HG03565 (cell line): ENCODE measurements around the gene ANKAR.
"Not testable (repeated sequence)": the region's sequence is repeated elsewhere in the genome, so short reads cannot be mapped to it uniquely, and the experiment has no call there.

Experiments
- ATAC-seq: cut with Tn5 transposase; IDR thresholded peaks from one replicate; pipeline ENCODE4 v1.9.1; 2021; ENCODE audit warnings: mild to moderate bottlenecking, moderate library complexity; ENCODE audit not compliant: unreplicated experiment

Gene ANKAR

DNA sequence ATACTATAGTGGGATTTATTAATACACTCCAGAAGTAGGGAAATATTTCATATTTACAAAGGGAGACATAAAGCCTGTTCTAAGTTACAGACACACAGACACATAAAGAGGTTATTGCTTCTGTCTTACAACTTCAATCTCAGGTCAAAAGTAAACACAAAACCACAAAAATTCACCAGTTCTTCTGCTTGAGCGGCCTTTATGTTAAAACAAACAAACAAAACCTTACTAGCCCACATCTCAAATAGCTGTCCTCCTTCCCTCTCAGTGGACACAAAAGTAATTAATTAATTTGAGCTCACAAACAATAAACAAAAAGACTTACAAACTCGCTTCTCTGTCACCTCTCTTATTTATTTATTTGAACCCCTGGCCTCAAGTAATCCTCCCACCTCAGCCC lies 14.7 kb upstream of the ANKAR start:
- no peak for ATAC-seq

DNA sequence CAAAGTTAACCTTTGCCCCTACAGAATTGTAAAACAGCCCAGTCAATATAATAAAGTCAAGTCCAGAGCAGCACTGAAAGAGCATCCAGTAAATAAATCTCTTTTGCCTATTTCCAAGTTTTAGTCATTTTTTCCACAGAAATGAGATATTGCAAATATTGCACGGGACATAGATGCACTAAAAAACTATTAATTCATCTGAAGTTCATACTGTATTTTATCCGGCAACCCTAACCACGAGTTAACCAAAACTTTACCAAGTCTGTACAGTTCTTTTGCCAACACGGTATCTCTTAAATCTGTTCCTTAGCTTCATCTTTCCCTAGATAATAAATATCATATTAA lies 13.7 kb upstream of the ANKAR start:
- ATAC-seq = no peak

DNA sequence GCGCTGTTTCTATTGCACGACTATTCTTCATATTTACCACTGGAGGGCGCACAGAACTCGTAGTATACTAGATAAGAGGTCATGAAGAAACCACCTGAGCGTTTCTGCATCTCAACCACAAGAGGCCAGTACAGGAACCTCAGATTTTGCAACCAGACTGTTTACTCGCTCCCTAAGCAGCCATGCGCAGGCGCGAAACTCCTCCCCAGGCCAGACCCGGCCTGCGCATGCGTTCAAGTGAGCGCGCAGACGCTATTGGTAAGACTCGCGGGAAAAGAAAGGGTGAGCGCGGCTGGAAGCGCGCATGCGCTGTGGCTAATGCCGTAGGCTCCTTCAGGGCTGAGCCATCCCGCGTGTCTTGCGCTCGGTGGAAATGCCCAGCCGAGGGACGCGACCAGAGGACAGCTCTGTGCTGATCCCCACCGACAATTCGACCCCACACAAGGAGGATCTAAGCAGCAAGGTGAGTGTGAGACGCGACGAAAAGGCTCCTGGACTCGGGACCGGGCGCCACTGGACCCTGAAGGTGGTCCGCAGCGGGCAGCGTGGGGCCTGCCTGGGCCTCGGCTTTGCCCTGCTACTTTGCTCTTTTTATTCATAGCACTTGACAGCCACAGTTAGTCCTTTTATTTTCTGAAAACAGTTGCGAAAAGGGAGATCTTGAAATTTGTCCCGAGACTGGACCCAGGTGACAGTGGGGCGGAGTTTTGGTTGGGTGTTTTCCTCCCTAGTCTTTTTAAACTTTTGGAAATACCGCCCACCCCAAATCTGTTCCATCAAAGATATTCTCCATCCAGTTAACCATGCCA lies 13.1 kb upstream of the ANKAR start, which contains the start of gene ASNSD1:
TSS of gene ASNSD1 (plus strand) at position 312 of the 809 bp plus-strand sequence. CDS start 4,674 bp downstream, outside the sequence.
- peak; percentile 95 for ATAC-seq

DNA sequence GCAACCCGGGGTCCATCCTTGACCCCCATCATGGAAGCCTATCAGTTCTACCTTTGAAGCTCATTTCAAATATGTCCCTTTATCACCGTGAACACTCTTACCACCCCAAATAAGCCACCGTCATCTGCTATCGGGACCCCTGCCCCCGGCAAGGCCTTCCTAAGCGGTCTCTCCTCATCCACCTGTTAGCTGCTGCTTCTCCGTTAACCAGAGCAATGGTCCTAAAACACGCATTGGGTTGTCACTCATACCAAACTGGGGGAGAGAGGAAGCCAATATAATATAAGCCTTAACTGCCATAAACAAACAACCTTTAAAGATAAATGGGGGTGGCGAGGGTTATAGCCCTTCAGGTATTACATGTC lies 12.5 kb upstream of the ANKAR start:
- ATAC-seq = no peak

DNA sequence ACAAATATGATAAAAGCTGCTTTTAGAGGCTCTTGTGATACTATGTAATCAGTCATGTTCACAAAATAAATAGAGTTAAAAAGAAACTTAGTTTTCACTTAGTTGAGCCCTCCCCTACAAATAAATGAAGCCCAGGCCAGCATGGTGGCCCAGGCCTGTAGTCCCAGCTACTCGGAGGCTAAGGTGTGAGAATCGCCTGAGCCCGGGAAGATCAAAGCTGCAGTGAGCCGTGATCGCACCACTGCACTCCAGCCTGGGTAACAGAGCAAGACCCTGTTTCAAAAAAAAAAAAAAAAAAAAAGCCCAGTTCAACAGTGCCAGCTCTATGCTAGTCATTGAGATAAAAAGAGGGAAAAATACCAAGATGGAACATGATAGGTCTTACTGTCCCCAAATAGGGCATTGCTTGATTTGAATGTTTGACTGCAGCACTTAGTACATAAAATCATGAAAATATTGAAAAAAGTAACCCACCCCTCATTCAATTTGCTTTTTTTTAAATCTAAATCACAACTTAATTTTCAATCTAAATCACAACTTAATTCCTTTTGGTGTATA lies 11.7 kb upstream of the ANKAR start:
- ATAC-seq = no peak

DNA sequence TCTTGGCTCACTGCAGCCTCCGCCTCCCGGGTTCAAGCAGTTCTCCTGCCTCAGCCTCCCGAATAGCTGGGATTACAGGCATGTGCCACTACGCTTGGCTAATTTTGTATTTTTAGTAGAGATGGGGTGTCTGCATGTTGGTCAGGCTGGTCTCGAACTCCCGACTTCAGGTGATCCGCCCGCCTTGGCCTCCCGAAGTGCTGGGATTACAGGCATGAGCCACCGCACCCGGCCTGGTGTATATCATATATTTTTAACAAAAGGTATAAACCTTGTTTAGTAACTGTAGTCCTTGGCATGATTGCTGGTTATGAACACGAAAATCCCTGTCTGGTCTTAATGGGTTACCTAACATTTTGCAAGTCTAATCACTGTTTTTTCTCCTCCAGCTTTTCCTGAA lies 11.2 kb upstream of the ANKAR start:
- ATAC-seq = not testable (repeated sequence)

DNA sequence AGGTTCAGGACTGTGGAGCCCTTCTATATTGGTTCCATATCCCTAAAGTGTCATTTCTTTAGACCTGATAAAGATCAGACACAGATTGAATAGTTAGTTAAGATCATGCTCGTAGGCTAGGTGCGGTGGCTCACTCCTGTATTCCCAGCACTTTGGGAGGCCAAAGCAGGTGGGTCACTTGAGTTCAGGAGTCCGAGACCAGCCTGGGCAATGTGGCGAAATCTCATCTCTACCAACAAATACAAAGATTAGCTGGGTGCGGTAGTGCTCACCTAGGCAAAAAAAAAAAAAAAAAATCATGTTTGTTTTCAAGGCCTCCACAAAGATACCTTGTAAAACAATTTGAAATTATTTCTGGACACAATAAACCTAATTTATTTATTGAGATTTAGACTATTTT lies 4.6 kb upstream of the ANKAR start:
- no peak for ATAC-seq

DNA sequence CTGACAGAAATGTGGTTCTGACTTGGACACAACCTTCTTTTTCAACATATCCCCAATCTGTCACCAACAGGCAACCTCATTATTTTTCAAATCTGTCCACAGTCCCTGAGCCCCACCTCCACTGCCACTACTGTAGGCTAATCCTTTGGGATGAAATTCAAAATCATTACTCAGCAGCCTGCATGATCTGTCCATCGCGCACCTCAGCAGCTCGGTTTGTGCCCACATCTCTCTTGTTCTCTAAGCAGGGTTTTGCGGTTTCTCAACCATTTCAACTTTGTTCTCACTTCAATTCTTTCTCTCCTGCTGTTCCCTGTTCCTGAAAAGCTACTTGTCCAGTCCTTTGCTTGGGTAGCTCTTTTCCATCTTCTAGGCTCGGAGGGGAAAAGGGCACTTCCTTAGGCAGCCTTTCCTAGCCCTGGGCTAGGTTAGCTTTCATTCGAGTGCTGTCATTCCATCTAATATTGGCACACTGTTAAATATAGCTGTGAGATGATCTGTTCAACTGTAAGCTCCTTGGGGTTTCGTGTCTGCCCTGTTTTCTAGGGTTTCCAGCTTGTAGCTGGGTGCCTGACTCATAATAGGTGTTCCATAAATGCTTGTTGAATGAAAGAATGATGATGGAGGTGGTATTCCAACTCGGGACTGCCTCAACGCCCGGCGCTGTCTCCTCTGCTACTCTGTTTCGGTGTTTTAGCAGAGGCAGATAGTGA lies 653 bp upstream of the ANKAR start:
- ATAC-seq = no peak

DNA sequence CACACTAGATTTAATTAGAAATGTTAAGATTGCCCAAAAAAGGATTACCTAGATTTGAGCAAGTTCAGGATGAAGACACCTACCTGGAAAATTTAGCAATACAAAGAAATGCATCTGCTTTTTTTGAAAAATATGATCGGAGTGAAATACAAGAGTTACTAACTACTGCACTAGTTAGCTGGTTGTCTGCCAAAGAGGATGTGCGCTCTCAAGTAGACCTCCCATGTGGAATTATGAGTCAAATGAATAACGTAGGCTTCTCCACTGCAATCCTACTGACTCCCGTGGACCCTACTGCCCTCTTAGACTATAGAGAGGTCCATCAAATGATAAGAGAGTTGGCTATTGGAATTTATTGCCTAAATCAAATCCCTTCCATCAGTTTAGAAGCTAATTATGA lies 2.0 kb downstream of the ANKAR start:
- ATAC-seq = no peak

DNA sequence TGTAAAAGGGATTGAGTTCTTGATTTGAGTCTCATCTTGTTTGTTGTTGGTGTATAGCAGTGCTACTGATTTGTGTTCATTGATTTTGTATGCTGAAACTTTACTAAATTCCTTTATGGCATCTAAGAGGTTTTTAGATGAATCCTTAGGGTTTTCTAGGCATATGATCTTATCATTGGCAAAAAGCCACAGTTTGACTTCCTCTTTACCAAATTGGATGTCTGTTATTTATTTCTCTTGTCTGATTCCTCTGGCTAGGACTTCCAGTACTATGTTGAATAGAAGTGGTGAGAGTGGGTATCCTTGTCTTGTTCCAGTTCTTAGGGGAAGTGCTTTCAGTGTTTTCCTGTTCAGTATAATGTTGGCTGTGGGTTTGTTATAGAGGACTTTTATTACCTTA lies 4.8 kb downstream of the ANKAR start:
- ATAC-seq = no peak

DNA sequence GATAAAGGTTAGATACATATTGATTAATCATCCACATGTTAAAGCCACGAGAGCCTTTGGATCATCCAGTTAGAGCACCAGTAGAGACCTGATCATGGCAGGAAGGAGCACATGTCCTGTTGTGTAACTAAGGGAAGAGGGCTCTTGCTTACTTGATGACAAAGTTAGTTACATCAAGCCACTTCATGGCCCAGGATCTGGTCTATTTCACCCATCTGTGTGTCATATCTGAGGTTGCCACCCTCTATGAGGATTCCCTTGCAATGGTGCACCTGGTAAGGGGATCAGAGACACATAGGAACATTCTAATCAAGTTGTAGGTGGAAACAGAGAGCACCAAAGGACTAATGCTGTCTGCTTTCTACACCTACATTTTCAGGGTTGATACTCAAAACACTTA lies 6.7 kb downstream of the ANKAR start:
- no peak for ATAC-seq

DNA sequence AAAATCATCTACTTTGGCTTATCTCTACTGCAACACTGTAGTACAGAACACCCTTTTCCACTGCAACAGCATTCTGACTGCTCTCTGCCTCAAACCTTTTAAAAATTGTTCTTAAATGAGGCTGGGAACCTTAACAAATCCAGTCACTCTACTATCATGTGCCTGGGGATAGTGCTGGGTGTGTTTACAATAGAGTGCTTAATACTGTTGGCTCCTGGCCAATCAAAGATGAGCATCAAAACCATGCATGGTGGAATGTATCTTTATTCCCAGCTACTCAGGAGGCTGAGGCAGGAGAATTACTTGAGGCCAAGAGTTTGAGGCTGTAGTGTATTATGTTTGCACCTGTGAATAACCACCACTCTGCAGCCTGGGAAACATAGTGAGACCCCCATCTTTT lies 7.4 kb downstream of the ANKAR start:
- ATAC-seq = no peak

DNA sequence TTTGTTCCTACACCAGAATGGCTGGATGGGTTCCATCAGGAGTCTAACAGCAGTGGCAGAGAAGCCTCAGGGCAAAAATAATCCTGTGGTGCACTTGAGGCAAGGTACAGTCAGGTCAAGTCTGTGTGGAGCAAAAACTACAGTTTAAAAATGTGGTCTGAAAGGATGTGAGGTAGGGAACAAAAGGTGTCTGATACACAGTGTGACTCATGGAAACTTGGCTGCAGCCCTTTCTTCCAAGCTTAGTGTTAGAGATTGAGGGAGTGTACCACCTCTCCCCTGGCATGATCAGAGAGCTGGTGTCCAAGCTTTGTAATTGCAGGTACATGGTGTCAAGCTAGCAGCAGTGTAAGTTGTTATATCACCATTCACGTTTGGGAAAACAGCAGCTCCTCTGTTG lies 8.9 kb downstream of the ANKAR start:
- no peak for ATAC-seq

DNA sequence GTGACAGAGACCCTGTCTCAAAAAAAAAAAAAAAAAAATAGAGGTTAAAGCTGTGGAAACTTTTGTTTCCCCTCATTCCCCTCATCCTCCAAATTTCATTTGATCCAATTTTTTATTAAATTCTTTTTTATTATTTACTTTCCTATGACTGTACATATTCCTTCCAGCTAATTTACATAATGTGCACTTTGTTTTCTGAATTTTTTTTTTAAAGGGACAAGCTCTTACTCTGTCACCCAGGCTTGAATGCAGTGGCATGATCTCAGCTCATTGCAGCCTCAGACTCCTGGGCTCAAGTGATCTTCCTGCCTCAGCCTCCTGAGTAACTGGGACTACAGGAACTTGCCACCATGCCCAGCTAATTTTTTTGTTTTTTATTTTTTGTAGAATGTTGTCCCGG lies 10.3 kb downstream of the ANKAR start:
- ATAC-seq = no peak

DNA sequence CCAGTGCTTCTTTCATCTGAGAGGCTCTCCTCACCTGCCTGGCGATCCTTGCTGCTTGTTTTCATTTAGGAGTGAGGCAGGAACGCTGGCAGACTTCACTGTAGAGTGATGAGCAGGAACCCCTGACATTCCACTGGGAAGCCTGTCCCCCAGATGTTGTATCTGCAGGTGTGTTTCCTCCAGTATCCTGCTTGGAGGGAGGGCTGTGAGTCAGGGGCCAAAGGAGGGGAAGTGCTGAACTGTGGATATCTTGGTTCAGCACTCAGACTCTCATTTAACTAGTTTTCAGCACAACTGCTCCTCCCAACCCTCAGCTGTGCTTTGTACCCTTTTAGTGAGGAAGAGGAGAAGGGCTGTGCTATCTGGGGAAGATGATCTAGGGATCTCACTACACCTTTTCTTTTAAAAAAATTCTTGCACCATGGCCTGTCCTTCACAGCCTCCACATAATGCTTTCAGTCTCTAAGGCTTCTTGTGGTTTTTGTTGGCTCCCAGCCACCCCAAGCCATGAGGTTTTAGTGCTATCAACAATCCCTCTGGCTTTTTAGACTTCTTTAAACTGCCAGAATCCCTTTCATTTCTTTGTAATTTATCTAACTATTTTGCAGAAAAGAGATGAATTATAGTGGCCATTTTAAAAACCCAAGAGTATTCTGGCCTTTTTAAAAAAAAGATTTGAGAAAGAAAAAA lies 11.2 kb downstream of the ANKAR start:
- ATAC-seq = peak; percentile 55

DNA sequence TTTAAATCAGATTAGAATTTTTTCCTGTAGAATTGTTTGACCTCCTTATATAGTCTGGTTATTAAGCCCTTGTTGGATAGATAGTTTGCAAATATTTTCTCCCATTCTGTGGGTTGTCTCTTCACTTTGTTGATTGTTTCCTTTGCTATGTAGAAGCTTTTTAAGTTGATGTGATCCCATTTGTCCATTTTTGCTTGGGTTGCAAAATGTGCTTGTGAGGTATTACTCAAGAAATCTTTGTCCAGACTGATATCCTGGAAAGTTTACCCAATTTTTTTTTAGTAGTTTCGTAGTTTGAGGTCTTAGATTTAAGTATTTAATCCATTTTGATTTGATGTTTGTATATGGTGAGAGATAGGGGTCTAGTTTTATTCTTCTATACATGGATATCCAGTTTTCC lies 13.3 kb downstream of the ANKAR start:
- not testable (repeated sequence) for ATAC-seq

DNA sequence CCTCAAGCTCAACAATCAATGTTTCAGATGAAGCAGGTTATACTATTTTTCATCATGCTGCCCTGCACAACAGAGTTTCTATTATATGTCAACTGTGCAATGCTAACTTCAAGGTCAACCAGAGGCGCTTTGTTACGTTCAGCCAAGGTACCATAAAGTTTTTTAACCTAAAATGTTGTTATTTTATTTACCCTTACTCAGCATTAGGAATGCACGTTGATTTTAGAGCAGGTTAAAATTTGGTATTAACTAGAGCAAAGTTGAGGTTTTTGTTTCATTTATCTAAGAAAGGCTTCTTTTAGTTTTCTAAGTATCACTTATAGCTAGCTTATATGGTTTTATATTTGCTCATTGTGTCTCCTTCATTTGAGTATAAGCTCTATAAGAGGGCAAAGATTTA lies 21.8 kb downstream of the ANKAR start:
- no peak for ATAC-seq

DNA sequence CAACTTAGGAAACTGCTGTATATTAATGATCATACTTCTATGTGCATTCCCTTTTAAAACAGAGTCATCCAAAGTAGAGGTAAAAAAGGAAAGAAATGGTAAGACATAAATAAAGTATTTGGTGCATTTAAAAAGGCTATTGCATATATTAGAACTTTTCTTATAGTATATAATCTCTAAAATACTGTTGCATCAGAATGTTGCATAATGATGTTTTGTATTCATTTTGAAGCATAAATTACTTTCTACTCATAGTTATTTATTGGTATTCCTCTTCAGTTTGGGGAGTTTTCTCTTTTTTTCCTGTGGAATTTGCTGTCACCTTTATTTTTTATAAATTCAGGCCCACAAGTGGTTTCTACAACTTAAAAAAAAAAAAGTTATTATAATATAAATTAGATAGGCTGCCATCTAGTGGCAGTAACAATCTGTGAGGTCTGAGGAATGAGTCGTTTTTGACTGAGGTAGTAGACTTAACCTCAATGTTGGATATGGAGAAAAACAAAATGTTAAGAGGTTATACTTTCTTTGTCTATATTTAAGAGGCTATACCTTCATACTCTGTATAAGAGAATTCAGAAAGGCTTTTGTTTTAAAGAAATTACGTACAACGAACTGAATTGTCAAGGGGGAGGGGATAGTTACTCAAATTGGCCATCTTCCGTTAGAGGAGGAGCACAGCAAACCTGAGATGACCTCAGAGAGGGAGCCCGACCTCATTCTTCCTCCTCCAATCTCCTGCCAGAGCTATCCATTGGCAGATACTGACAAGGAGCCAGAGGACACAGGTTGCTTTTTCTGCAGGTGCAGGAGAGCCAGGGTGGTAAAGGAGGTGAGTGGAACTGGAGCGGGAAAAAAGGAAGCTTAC lies 23.8 kb downstream of the ANKAR start:
- peak; percentile 45 for ATAC-seq

DNA sequence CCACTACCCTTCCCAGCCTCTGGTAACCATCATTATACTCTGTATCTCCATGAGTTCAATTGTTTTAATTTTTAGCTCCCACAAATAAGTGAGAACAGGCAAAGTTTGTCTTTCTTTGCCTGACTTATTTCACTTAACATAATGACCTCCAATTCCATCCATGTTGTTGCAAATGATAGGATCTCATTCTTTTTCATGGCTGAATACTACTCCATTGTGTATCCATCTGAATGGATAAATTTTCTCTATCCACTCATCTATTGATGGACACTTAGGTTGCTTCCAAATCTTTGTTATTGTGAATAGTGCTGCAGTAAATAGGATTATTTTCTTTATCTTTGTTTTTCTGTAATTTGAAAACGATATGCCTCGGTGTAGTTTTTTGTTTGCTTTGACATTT lies 26.2 kb downstream of the ANKAR start:
- ATAC-seq = no peak

DNA sequence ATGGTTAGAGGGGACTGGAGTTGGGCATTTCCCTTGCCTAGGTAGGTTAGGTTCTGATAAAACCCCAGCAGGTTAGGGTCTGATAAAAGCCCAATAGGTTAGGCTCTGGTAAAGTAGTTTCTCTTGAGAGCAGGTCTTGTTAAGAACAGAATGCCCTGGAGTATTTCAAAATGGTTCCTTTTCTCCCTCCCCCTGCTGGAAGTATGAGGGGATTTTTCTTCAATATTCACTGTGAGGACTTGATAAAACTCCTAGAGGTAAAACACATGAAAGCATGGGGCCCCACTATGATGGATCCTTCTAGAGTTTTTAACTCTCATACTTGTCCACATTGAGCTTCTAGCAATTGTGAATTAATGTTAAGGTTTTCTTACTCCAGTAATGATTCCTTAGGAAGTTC lies 27.6 kb downstream of the ANKAR start:
- no peak for ATAC-seq
